GM10266 (cell line): ENCODE data around the gene ZC3H15.

ENCODE experiments used
- DNase-seq: peaks from one replicate; pipeline ENCODE4 v3.0.0; 2012; ENCODE audit errors: extremely low spot score
- TF ChIP-seq, protein P1 (sequence below): IDR thresholded peaks from 2 replicates; pipeline ENCODE4 v1.5.1; 2012; ENCODE audit warnings: mild to moderate bottlenecking, low read depth; ENCODE audit not compliant: control insufficient read depth, insufficient read depth; ENCODE audit errors: missing control alignments

Gene ZC3H15

DNA sequence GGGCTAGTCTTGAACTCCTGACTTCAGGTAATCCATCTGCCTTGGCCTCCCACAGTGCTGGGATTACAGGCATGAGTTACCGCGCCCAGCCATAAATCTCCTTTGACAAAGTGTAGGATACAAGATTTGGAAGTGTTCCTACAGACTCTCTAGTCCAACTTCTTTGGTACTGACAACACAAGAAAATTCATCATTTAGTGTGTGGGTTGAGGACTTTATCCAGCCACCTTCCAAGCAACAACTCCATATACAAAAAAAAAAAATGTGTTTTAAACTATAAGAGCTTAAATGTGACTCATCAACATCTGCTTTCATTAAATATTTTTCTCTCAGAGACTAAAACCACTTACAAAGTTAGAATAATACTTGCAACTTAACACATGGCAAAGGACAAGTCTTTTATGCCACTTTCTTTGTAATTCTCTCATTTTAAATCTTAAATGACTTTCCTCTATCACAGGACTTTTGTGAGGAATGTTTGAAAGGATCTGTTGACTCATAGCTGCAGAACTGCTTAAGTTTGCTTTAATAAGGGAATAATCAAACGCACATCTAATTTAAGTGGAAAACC, 57.6 kb downstream of the ZC3H15 start:
- TF ChIP-seq, protein P1, sequence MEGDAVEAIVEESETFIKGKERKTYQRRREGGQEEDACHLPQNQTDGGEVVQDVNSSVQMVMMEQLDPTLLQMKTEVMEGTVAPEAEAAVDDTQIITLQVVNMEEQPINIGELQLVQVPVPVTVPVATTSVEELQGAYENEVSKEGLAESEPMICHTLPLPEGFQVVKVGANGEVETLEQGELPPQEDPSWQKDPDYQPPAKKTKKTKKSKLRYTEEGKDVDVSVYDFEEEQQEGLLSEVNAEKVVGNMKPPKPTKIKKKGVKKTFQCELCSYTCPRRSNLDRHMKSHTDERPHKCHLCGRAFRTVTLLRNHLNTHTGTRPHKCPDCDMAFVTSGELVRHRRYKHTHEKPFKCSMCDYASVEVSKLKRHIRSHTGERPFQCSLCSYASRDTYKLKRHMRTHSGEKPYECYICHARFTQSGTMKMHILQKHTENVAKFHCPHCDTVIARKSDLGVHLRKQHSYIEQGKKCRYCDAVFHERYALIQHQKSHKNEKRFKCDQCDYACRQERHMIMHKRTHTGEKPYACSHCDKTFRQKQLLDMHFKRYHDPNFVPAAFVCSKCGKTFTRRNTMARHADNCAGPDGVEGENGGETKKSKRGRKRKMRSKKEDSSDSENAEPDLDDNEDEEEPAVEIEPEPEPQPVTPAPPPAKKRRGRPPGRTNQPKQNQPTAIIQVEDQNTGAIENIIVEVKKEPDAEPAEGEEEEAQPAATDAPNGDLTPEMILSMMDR: no peak
- no peak for DNase-seq

- TF ChIP-seq, protein P1: no peak
- DNase-seq: no peak
Measured at GRCh38 chr2:186544255-186544675, 58.2 kb downstream of the ZC3H15 start.

GRCh38 chr2:186546846-186547245, 60.8 kb downstream of the ZC3H15 start:
- no peak for DNase-seq
- TF ChIP-seq, protein P1: no peak

DNA sequence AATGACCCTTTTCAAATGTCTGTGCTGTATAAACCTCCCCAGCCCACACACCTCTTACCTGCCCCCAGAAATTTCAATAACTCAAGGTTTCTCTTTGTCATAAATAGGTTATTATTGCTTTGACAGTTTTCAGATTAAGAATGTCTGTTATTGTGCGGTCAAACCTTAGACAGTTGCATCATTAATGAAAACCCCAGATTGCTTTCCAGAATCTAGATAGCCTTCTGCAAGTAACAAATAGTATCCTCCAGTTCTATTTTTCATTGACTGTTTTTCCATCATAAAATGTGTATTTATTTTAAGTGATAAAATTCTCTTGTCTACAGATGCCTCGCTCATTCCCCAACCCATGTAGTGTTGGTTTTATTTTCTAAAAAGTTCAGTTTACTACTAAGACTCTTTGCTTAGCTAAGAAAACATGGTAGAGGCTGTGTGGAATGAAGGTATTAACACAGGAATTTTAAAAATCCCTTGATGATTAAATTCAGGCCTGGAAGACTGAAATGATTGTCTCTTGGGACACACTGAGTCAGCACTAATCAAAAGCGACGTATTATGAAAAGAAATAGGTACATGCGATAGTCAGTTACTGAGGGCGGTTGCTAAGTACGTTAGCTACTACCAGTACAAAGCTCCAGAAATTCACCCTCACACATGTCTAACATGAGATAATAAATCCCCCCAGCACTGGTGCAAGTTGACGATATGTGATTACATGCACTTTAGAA, 65.4 kb downstream of the ZC3H15 start:
- DNase-seq: no peak
- TF ChIP-seq, protein P1: no peak

DNA sequence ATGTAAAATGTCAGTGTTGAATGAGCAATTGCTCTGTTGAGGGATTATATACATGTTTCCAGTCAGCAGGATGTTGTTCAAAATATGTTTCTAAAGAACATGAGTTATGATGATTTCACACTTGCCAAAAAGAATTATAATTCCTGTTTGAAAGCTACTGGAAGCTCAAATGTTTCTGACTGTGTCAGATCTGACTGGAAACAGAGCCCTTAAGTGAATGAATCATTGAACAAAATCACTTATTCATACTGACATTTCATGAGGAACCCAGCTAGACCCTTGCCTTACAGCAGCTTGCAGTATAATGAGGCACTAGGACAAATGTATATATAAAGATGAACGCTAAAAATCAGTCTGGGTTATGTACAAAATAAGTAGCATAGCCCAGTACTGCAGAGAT, 68.4 kb downstream of the ZC3H15 start:
- TF ChIP-seq, protein P1: no peak
- no peak for DNase-seq

DNA sequence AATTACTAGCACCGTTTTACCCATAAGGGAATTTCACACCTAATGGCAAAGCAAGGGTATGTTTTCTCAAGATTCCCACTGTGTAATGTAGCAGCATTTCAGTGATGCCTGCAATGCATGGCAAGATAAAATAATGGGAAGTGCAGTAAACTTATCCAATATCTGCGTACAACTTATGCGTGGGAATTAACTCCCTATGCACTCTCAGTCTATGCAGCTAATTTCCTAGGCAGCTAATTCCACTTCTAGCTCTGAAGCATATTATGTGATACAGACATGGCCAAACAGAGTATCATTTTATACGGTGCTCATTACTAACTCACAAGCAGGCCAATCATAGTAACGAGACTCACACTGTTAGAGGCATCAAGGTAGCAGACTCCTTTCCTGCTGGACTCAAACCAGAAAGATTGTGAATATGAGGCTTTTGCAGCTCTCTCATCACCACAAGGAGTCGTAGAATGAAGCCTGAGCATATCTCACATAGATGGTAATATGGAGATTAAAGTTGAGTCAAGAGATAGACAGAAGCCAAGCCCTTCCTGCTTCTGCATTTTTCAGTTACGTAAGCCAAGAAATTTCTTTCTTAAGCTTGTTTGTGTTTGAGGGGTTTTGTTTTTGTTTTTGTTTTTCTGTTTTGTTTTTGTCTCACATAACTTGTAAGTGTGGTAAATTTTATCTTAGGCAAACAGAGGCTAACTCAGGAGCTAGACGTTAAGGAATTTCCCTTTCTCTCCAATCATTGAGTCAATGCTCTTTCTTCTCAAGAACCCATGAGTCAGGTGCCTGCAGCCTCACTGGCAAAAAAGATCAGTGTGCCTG, 69.0 kb downstream of the ZC3H15 start:
- no peak for DNase-seq
- TF ChIP-seq, protein P1: no peak
